ENCODE measurements around the gene SPEG. TPM values are rescaled to one million over a fixed set of nuclear protein-coding genes. Genes with fewer than 3 reads are reported as not detected.

Gene SPEG
- total RNA-seq, 2 experiments from 2014 or later: 0.46 TPM; not detected in 1

GRCh38 chr2:219464286-219465032 lies 29.8 kb downstream of the SPEG start:
- CTCF ChIA-PET (ENCODE audit: unreplicated experiment): interaction anchor here (0.7 kb wide), 1 partner anchor 57 kb away, joined by 4 read pairs; no protein-coding TSS in a partner anchor
- H4K20me1 ChIP-seq (ENCODE audit: insufficient read depth, low read length): no peaks in the 10 kb centered on the region
- POLR2A ChIA-PET: interaction anchor here (0.5 to 1.1 kb wide), 3 partner anchors 9 to 18 kb away, joined by 3 read pairs; no protein-coding TSS in a partner anchor
- no peak overlapping the region for H3K4me3 ChIP-seq (ENCODE audit: low read depth, low read length, poor library complexity, severe bottlenecking)
- H3K27ac ChIP-seq (ENCODE audit: low read depth, low read length, poor library complexity, severe bottlenecking): no peak overlapping the region
- H3K79me2 ChIP-seq (ENCODE audit: insufficient read depth, low read depth, low read length): no peaks in the 10 kb centered on the region
- peaks cover 4% of the 10 kb centered on the region for H3K4me1 ChIP-seq (ENCODE audit: insufficient read depth, low read length, poor library complexity, severe bottlenecking)
- H2AFZ ChIP-seq (ENCODE audit: low read length): no peak overlapping the region
- no peaks in the 10 kb centered on the region for H3K36me3 ChIP-seq (ENCODE audit: insufficient read depth, low read length)
- no peaks in the 10 kb centered on the region for H3K9me3 ChIP-seq (ENCODE audit: low read length)
- TF ChIP-seq EZH2phosphoT487 (IDR thresholded peaks at IDR 0.05; ENCODE audit: borderline replicate concordance, low read depth, low read length) (no peak), CTCF (conservative IDR thresholded peaks at IDR 0.05; ENCODE audit: low read length) (no peak)
- intact Hi-C loops (cut with micrococcal nuclease; ENCODE audit: unreplicated experiment): no loop called here
- no peak for DNase-seq (ENCODE audit: low spot score)
- BruUV-seq (replicated peaks): no TSS peak
- no peaks in the 10 kb centered on the region for H3K9me2 ChIP-seq (ENCODE audit: insufficient read depth, low read length)
- no peak overlapping the region for H3K4me2 ChIP-seq (ENCODE audit: low read length)

- no peak overlapping the region for H2AFZ ChIP-seq (ENCODE audit: low read length)
- intact Hi-C loops (cut with micrococcal nuclease; ENCODE audit: unreplicated experiment): no loop called here
- peaks cover 2% of the 10 kb centered on the region for H3K4me1 ChIP-seq (ENCODE audit: insufficient read depth, low read length, poor library complexity, severe bottlenecking)
- H4K20me1 ChIP-seq (ENCODE audit: insufficient read depth, low read length): no peaks in the 10 kb centered on the region
- H3K27ac ChIP-seq (ENCODE audit: low read depth, low read length, poor library complexity, severe bottlenecking): no peak overlapping the region
- H3K4me3 ChIP-seq (ENCODE audit: low read depth, low read length, poor library complexity, severe bottlenecking): no peak overlapping the region
- H3K4me2 ChIP-seq (ENCODE audit: low read length): no peak overlapping the region
- CTCF ChIA-PET (ENCODE audit: unreplicated experiment): no interaction called here
- no peaks in the 10 kb centered on the region for H3K36me3 ChIP-seq (ENCODE audit: insufficient read depth, low read length)
- TF ChIP-seq CTCF (conservative IDR thresholded peaks at IDR 0.05; ENCODE audit: low read length): no peak
- POLR2A ChIA-PET: no interaction called here
- H3K79me2 ChIP-seq (ENCODE audit: insufficient read depth, low read depth, low read length): no peaks in the 10 kb centered on the region
- no peak for DNase-seq (ENCODE audit: low spot score)
- no peaks in the 10 kb centered on the region for H3K9me2 ChIP-seq (ENCODE audit: insufficient read depth, low read length)
- H3K9me3 ChIP-seq (ENCODE audit: low read length): no peaks in the 10 kb centered on the region
- BruUV-seq (replicated peaks): no TSS peak
Observed at GRCh38 chr2:219465659-219466561, 31.3 kb downstream of the SPEG start.
